GM19043 (cell line): ENCODE results near the gene CANX.
A peak's percentile ranks its signal among the peaks of the same experiment; 100 is the strongest.
"Not testable (repeated sequence)": the region's sequence is repeated elsewhere in the genome, so short reads cannot be mapped to it uniquely, and the experiment has no call there.

Source experiments
- ATAC-seq: cut with Tn5 transposase; IDR thresholded peaks from one replicate; pipeline ENCODE4 v1.9.1; 2021; ENCODE audit warnings: low read depth; ENCODE audit not compliant: unreplicated experiment

The CANX gene, protein sequence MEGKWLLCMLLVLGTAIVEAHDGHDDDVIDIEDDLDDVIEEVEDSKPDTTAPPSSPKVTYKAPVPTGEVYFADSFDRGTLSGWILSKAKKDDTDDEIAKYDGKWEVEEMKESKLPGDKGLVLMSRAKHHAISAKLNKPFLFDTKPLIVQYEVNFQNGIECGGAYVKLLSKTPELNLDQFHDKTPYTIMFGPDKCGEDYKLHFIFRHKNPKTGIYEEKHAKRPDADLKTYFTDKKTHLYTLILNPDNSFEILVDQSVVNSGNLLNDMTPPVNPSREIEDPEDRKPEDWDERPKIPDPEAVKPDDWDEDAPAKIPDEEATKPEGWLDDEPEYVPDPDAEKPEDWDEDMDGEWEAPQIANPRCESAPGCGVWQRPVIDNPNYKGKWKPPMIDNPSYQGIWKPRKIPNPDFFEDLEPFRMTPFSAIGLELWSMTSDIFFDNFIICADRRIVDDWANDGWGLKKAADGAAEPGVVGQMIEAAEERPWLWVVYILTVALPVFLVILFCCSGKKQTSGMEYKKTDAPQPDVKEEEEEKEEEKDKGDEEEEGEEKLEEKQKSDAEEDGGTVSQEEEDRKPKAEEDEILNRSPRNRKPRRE

DNA sequence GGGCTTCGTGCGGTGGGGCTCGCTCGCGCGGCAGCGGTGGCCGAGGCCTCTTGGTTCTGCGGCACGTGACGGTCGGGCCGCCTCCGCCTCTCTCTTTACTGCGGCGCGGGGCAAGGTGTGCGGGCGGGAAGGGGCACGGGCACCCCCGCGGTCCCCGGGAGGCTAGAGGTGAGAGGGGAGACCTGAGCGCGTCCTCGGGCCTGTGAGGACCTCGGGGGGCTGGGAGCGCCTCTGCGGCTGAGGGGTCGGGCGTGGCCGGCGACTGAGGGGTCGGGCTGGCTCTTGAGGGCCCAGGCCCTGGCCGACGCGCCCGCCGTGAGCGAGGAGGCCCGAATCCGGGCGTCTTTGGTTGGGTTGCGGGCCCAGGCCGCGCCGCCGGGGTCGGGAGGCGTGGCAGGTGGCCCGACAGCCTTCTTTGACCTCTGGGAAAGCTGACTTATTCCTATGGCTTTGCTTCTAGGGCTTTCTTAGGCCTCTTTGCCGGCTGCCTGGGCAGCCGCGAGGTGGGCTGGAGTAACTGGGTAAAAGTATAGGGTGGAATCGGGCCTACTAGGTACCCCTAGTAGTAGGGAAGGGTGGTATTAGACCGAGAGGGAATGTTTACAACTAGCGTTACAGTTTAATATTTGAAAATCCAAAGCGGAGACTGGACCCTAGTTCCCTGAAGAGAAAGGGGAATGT is at the start of gene CANX:
Gene CANX, plus strand, starts transcription at position 33 of the 681 bp plus-strand sequence. CDS start 6,715 bp downstream, outside the sequence.
- ATAC-seq, result no peak

DNA sequence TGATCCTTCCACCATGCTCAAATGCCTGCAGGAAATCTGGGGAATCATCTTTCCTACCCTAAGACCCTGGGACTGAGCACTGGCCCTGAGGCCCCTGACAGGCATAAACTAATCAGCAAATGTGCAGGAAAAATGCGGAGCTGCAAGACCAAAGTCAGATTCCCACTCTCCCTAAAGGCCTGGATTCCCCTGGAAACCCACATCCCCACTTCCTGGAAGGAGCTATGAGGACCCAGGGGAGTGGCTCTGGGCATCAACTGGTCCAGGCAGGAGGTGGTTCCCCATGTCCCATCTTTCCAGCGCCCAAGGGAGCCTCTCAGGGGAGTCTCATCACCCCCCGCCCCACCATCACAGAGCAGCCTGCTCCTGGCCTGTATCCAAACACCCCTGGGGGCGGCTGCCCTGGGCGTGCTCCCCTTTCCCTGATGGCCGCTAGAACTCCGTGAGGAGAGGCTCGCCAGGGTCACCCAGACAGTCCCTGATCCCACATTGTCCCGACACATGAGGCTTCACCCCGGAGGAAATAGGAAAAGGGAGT is 49.5 kb upstream of the CANX start:
- not testable (repeated sequence) for ATAC-seq

DNA sequence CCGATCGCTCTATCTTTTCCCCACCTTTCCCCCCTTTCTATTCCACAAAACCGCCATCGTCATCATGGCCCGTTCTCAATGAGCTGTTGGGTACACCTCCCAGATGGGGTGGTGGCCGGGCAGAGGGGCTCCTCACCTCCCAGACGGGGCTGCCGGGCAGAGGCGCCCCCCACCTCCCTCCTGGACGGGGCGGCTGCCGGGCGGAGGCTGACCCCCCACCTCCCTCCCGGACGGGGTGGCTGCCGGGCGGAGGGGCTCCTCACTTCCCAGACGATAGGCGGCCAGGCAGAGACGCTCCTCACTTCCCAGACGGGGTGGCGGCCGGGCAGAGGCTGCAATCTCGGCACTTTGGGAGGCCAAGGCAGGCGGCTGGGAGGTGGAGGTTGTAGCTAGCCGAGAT is 48.5 kb upstream of the CANX start:
- ATAC-seq, result not testable (repeated sequence)

DNA sequence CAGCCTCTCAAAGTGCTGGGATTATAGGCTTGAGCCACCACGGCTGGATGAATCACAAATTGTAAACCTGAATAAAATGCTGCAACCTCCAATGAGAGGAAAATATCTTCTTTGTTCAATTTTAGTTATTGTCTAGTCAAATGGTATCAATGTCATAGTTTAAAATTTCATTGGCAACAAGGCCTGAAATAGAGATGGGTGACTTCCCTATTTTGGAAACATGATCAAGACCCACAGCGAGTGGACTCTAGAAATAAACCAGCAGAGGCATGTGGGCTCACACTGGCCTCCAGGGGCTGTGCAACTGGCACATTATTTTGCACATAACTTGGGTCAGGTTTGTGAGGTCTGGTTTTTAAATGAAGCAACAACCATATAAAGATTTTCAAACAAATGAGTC is 45.6 kb upstream of the CANX start:
- ATAC-seq, result not testable (repeated sequence)

DNA sequence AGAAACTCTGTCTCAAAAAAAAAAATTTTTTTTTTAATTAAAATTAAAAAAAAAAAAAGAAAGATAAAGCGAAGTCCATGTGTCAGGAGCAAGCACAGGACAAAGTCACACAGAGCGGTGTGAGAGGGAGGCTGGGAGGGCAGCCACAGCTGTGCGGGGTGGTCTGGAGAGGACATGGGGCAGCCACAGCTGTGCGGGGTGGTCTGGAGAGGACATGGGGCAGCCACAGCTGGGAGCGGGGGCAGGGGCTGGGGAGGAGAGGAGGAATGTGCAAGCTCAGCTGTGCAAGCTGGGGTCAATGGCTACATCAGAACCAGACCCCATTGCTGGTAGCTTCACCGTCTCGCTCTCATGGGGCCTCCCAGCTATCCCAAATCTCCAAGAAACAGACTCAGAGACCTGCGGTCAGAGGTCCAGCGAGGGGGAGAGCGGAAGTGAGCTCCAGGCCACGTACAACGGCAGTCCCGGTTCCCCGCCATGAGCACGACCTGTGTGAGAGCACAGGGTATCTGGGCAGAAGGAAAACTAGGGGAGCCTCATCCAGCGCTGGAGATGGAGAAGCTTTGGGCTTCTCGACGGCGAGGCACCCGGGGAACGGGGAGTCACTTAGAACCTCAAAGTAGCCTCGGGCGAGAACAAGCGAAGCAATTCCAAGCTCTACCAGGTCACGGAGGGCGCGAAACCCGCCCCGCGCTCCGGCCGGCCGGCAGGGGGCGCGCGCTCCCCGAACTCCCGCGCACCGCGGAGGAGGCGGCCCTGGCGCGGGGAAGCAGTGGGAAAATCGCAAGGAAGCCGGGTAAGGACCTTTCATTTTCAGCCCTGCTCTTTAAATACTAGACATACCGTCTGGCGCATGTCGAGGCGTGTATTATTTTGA is 41.2 kb upstream of the CANX start:
- peak; percentile 77 for ATAC-seq

DNA sequence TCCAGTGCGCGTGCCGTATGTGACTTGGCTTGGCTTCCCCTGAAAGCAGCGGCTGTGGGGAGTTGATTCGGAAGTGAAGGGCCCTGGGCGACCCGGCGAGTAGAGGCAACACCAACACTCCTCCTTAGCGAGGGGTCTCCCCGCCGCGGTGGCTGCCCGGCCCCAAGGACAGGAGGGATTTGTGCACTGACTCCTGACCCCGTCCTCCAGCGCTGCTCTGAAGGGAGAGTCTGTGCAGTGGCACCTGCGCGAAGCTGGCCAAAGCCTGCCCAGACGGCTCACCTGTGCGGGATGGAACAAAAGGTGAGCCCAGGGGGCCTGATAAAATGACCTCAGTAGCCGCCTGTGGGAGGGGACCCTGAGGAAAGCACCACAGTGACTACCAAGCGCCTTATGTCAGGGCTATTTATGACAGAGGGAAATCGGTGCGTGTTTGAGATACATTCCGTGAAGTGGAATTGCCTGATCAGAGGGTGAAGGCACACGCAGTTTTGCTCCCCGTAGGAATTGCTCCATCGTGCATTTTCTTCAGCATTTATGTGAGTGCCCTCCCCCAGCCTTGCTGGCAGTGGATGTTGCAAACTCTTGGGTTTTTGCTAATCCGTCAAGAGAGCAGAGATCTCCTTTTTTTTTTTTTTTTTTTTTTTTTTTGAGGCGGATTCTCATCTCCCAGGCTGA is 40.4 kb upstream of the CANX start:
- peak; percentile 51 for ATAC-seq

DNA sequence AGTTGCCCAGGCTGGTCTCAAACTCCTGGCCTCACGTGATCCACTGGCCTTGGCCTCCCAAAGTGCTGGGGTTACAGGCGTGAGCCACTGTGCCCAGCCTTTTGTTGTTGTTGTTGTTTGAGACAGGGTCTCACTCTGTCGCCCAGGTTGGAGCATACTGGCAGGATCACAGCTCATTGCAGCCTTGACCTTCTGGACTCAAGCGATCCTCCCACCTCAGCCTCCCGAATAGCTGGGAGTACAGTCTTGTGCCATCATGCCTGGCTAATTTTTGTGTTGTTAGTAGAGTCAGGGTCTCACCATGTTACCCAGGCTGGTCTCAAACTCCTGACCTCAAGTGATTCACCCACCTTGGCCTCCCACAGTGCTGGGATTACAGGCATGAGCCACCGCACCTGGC is 37.1 kb upstream of the CANX start:
- ATAC-seq, result not testable (repeated sequence)

DNA sequence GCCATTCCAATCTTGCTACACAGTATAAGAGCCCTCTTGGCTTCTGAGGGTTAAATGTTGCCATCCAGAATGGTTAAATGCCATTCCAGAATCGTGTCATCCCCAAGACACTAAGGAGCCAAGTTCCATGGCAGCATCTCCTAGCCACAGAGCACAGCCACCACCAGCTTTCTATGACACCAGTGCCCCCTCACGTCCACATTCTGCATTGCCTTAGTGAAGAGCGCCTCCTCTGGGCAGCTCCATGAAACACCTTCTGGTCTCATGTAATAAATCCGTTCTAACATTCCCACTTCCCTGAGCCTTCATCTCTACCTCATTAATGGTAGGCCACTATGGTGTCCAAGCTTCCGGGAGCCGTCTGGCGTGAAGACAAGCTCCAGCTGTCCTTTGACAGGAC is 30.4 kb upstream of the CANX start:
- no peak for ATAC-seq

DNA sequence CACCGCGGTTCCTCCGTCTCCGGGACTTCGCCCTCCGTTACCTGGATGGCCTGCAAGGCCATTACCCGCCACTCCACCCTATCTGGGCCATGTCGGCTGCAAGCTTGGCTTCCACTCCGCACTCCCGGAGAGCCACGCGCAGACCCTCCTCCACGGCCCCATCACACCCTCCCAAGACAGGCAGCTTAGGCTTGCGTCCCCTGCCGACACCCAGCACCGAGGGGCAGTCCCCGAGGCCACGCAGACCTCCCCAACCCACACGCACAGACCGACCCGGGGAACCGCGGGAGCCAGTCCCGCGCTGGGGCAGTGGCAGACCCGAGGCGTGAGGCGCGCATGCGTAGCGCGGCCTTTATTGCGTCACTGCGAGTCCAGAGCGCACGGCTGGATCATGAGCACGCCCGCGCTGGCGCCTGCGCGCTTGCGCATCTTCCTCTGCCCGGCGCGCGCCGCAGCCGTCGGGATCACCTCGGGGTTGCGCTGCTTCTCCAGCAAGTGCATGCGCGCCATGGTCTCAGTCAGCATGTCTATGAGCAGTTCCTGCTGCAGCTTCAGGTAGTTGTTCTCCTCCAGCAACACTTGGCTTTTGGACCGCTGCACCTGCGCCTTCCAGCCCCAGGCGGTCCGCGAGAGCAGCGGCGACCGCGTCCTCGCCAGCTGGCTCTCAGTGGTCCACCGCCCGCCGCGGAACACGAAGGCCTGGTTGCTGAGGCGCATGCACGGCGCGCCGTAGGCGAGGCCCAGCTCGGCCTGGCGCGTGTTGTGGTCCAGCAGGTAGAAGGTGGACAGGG is 20.3 kb upstream of the CANX start:
- ATAC-seq, result peak; percentile 75

DNA sequence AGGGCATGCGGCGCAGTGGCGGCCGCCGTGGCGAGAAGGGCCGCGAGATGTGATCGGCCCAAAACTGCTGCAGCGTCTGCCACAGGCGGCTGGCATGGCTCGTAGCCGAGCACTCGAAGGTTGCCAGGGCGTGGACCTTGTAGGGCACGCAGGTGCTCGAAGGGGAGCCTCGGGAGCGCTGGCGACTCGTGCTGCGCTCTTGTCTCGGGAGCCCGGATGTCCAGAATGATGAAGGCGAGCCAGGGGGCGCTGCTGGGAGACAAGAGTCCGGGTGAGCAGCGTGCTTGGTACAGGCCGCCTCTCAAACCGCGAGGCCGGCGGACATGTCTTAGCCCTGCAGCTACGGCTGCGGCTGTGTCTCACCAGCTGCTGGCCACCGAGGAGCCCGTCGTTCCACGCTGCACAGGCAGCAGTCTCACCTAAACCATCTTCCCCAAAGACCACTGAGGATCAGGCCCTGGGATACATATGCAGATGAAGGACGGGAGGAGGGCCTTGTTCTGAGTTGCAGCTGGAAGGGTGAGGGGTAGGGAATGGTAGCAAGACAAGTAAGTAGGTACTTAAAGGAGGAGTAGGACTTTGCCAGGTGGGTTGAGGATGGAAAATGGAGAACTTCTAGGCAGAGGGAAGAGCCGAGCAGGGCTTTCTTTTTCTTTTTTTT is 19.6 kb upstream of the CANX start:
- ATAC-seq, result peak; percentile 23

DNA sequence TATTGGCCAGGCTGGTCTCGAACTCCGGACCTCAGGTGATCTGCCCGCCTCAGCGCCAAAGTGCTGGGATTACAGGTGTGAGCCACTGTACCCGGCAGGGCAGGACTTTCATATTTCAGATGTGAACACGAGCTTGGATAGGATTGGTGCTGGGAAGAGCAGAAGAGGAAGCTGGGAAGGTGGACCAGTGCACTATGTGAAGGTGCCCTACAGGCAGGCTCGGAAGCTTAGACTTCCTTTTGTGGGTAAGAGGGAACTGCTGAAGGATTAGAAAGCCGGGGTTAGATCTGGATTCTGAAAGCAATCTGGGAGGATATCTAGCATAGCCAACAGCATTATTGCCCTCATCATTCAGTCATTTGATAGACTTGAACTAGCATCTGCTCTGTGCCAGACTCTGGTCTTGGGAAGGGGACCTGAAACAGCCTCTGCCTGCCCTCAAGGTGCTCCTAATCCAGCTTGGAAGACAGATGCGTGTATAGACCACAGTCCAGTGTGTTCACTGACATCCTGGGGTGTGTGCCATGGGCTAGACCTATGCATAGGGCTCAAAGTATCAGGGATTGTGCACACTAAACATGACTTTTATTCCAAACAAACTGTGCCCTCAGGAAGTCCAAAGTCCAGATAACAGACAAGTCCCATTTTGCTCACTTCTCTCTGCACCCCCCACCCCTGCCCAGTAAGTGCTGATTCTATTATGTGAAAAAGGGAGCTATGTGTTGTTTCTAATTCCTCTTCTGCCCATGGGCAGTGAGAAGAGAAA is 18.6 kb upstream of the CANX start:
- ATAC-seq, result no peak

DNA sequence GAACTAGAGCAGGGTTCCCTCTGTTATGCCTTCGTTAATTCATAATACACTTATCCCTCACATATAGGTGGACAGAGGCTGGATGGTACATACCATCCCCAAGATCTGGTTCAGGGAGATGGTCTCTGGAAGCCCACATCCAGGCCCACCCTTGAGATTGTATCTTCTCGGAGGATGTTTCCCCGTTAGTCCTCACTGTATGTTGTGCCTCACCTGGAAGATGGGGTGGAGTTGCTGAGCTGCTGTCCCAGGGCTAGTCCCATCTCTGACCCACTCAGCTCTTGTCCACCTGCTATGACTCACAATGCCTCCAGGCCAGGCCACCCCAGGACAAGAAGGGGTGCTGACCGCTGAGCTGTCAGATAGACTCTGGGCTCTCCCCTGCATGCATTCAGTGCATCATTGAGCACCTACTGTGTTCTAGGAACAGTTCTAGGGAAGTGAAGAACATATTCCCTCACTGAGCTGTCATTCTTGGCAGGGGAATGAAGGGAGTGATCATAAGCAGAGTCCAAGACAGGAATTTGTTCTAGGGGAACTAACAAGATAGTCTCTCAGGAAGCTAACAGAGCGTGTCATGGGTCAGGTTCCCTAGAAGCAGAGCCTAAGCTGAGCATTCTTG is 17.9 kb upstream of the CANX start, which contains the start of gene CBY3:
Gene CBY3, minus strand, starts transcription at position 255 of the 622 bp plus-strand sequence. Its CDS starts 116 bp downstream, at position 139.
- no peak for ATAC-seq

DNA sequence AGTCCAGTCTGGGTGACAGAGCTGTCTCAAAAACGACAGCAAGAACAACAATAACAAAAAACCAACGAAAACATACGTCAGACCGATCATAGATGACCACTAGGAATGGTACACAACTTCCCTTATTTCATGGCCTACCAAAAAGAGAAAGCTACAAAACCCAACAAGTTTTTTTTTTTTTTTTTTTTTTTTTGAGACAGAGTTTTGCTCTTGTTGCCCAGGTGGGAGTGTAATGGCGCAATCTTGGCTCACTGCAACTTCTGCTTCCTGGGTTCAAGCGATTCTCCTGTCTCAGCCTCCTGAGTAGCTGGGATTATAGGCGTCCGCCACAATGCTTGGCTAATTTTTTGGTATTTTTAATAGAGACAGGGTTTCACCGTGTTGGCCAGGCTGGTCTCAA is 9.6 kb upstream of the CANX start:
- not testable (repeated sequence) for ATAC-seq

DNA sequence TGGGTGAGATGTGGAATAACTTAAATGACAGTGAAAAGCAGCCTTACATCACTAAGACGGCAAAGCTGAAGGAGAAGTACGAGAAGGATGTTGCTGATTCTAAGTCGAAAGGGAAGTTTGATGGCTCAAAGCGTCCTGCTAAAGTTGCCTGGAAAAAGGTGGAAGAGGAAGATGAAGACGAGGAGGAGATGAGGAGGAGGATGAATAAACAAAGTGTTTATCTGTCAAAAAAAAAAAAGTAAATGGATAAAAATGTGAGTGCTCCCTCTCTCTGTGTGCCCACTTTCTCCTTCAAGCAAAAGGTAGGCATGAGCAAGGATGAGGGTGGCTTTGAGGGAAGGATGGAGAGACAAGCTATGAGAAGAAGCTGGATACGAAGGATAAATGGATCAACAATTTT is 4.2 kb upstream of the CANX start:
- ATAC-seq, result no peak

DNA sequence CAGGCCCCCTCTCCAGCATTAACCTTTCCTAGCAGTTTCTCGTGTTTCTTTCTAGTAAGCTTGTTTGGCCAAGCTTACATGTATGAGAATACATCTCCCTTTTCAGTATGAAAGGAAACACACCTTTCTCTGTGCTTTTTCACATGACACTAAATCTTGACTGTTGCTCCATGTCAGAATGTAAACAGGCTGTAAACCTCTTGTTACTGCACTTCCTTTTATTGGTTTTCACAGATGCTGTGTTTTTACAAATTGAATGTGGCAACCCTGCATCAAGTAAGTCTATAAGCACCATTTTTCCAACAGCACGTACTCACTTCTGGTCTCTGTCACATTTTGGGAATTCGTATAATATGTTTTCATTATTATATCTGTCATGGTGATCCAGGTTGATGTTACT is 2.2 kb upstream of the CANX start:
- ATAC-seq, result no peak

DNA sequence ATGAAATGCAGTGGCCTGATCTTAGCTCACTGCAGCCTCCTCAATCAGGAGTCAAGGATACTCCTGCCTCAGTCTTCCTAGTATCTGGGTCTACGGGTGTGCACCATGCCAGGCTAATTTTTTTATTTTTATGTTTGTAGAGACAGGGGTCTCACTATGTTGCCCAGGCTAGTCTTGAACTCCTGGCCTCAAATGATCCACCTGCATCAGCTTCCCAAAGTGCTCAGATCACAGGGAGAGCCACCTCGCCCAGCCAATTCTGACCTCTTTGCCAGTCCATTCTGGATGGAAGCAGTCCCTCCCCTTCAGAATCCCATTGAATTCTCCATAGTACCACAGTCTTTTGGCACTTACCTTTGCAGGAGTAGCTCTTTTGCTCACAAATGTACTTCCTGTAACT is 1.7 kb upstream of the CANX start:
- ATAC-seq, result no peak

DNA sequence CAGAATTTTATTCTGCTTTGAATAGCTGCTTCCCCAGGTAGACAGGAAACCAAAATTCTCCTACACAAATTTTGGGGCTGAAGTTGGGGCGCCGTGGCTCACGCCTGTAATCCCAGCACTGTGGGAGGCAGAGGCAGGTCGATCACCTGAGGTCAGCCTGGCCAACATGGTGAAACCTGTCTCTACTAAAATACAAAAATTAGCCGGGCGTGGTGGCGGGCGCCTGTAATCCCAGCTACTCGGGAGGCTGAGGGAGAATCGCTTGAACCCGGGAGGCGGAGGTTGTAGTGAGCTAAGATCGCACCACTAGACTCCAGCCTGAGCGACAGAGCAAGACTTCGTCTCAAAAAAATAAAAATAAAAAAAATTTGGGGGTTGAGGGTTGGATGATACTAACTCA is 1.2 kb upstream of the CANX start:
- not testable (repeated sequence) for ATAC-seq
